ENCODE results near the gene STXBP5.

DNA sequence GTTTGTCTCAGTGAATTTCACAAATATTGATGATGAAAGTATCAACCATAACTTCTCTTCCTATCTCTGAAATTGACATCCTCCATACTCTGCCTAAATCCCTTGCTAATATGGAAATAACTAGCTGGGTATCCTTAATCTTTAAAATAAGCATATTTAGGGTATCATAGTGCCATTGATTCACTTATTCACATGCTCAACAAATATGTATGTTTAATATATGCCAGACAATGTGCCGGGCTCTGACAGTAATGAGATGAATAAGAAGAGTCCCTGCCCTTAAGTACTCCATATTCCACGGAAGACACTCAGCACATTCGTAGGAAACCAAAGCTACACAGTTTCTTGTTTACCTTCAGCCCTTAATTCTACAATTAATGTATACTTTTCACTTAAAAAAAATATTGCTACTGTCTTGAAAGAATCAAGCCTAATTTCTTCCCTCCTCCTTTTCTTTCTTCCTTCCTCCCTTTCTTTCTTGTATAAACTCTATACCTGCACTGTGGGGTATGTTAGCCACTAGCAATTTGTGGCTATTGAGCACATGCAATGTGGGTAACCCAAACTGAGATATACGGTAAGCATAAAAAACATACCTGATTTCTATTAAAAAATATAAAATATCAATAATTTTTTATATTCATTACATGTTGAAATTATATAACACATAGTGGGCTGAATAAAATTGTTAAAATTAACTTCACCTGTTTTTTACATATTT lies 42.8 kb upstream of the STXBP5 start:
- TF ChIP-seq, protein P1, sequence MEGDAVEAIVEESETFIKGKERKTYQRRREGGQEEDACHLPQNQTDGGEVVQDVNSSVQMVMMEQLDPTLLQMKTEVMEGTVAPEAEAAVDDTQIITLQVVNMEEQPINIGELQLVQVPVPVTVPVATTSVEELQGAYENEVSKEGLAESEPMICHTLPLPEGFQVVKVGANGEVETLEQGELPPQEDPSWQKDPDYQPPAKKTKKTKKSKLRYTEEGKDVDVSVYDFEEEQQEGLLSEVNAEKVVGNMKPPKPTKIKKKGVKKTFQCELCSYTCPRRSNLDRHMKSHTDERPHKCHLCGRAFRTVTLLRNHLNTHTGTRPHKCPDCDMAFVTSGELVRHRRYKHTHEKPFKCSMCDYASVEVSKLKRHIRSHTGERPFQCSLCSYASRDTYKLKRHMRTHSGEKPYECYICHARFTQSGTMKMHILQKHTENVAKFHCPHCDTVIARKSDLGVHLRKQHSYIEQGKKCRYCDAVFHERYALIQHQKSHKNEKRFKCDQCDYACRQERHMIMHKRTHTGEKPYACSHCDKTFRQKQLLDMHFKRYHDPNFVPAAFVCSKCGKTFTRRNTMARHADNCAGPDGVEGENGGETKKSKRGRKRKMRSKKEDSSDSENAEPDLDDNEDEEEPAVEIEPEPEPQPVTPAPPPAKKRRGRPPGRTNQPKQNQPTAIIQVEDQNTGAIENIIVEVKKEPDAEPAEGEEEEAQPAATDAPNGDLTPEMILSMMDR (IDR thresholded peaks at IDR 0.05; ENCODE audit: low read length), result no peak
- no peak for TF ChIP-seq EZH2 (IDR thresholded peaks at IDR 0.05; ENCODE audit: borderline replicate concordance, low read length)
